Measurements from ENCODE around the gene MIEF1. TPM values are rescaled to one million over a fixed set of nuclear protein-coding genes. Genes with fewer than 3 reads are reported as not detected.
A peak's percentile ranks its signal among the peaks of the same experiment; 100 is the strongest.

The MIEF1 gene
- total RNA-seq, 2 donors from 2014 or later = 24.0 to 38.6 TPM

- H3K4me3 ChIP-seq = no peak overlapping the region
- WGBS = 97% methylated on average over 70 of the region's 70 CpGs
- no peaks in the 10 kb centered on the region for H3K4me1 ChIP-seq (replicated peaks)
- intact Hi-C loops (cut with DNase I) = no loop called here
- DNase-seq (ENCODE audit: low spot score) = no peak
- no peak for TF ChIP-seq POLR2A (IDR thresholded peaks at IDR 0.05)
- TF ChIP-seq, protein P1, sequence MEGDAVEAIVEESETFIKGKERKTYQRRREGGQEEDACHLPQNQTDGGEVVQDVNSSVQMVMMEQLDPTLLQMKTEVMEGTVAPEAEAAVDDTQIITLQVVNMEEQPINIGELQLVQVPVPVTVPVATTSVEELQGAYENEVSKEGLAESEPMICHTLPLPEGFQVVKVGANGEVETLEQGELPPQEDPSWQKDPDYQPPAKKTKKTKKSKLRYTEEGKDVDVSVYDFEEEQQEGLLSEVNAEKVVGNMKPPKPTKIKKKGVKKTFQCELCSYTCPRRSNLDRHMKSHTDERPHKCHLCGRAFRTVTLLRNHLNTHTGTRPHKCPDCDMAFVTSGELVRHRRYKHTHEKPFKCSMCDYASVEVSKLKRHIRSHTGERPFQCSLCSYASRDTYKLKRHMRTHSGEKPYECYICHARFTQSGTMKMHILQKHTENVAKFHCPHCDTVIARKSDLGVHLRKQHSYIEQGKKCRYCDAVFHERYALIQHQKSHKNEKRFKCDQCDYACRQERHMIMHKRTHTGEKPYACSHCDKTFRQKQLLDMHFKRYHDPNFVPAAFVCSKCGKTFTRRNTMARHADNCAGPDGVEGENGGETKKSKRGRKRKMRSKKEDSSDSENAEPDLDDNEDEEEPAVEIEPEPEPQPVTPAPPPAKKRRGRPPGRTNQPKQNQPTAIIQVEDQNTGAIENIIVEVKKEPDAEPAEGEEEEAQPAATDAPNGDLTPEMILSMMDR (IDR thresholded peaks at IDR 0.05) = no peak
- TF ChIP-seq POLR2AphosphoS5 (IDR thresholded peaks at IDR 0.05) = no peak
- H3K27ac ChIP-seq = no peak overlapping the region
- H3K9me3 ChIP-seq = no peaks in the 10 kb centered on the region
- H3K27me3 ChIP-seq (replicated peaks; ENCODE audit: insufficient read depth) = no peaks in the 10 kb centered on the region
- no peaks in the 10 kb centered on the region for H3K36me3 ChIP-seq
Observed at GRCh38 chr22:39487826-39488520, 14.1 kb upstream of the MIEF1 start.

- Histone ChIP-seq H3K27me3 (replicated peaks; ENCODE audit: insufficient read depth) (no peaks in the 10 kb centered on the region), H3K4me3 (no peak overlapping the region), H3K36me3 (no peaks in the 10 kb centered on the region), H3K27ac (no peak overlapping the region), H3K9me3 (no peaks in the 10 kb centered on the region), H3K4me1 (replicated peaks) (no peaks in the 10 kb centered on the region)
- TF ChIP-seq POLR2A (IDR thresholded peaks at IDR 0.05) (no peak), POLR2AphosphoS5 (IDR thresholded peaks at IDR 0.05) (no peak)
- TF ChIP-seq, protein P1 (IDR thresholded peaks at IDR 0.05) = no peak
- 93% methylated on average over 39 of the region's 39 CpGs for WGBS
- intact Hi-C loops (cut with DNase I) = no loop called here
- no peak for DNase-seq (ENCODE audit: low spot score)
Observed at GRCh38 chr22:39488563-39489083, 13.5 kb upstream of the MIEF1 start.

GRCh38 chr22:39489094-39490068 is 12.7 kb upstream of the MIEF1 start:
- 84% methylated on average over 17 of the region's 17 CpGs for WGBS

DNA sequence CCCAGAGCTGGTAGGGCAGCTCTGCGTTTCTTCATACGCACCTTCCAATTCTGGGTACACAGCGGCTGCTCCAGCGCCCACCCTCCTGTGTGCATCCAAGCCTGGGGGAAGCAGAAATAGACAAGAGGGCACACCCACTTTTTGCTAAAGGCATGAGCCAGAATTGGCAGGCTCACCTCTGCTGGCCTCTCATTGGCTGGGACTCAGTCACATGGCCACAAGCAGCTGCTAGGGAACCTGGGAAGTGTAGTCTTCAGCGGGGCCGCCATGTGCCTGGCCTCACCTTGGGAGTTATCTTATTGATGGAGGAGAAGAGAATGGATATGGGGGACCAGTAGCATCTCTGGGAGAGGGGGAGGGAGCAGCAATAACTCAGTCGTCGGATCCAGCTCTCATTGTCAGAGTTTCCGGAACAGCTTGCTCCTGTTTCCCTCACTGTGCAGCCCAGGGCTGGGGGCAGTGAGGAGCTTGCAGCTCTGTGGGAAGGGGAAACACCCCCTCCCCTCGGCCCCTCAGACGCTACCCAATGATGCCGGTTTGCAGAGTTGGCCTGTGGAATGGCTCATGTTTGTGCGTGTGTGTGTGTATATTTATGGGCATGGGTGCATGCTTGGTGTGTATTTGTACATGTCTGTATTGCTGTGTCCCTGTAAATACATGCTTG is 11.8 kb upstream of the MIEF1 start:
- 50% methylated on average over 13 of the region's 13 CpGs for WGBS

More at GRCh38 chr22:39489094-39490068, 12.7 kb upstream of the MIEF1 start:
- Histone ChIP-seq H3K4me3 (no peak overlapping the region), H3K27ac (no peak overlapping the region), H3K27me3 (replicated peaks; ENCODE audit: insufficient read depth) (no peaks in the 10 kb centered on the region), H3K36me3 (no peaks in the 10 kb centered on the region), H3K9me3 (no peaks in the 10 kb centered on the region), H3K4me1 (replicated peaks) (no peaks in the 10 kb centered on the region)
- no peak for DNase-seq (ENCODE audit: low spot score)
- intact Hi-C loops (cut with DNase I) = loop anchor here (5.0 kb wide), 1 partner anchor 38 kb away; no protein-coding TSS in a partner anchor
- TF ChIP-seq, protein P1 (IDR thresholded peaks at IDR 0.05) = no peak
- no peak for TF ChIP-seq POLR2AphosphoS5 (IDR thresholded peaks at IDR 0.05)
- no peak for TF ChIP-seq POLR2A (IDR thresholded peaks at IDR 0.05)

More for the DNA sequence above, 11.8 kb upstream of the MIEF1 start:
- DNase-seq (ENCODE audit: low spot score) = peak; percentile 75
- Histone ChIP-seq H3K9me3 (no peaks in the 10 kb centered on the region), H3K4me1 (replicated peaks) (no peaks in the 10 kb centered on the region), H3K27ac (no peak overlapping the region), H3K36me3 (no peaks in the 10 kb centered on the region), H3K27me3 (replicated peaks; ENCODE audit: insufficient read depth) (no peaks in the 10 kb centered on the region), H3K4me3 (no peak overlapping the region)
- peak; percentile 71 for TF ChIP-seq POLR2AphosphoS5 (IDR thresholded peaks at IDR 0.05)
- TF ChIP-seq, protein P1 (IDR thresholded peaks at IDR 0.05) = no peak
- intact Hi-C loops (cut with DNase I) = loop anchor here (5.0 kb wide), 1 partner anchor 37 kb away; no protein-coding TSS in a partner anchor

Data from prostate gland (tissue), 2 donors.